ENCODE results near the gene DOK3.

DOK3 gene, protein sequence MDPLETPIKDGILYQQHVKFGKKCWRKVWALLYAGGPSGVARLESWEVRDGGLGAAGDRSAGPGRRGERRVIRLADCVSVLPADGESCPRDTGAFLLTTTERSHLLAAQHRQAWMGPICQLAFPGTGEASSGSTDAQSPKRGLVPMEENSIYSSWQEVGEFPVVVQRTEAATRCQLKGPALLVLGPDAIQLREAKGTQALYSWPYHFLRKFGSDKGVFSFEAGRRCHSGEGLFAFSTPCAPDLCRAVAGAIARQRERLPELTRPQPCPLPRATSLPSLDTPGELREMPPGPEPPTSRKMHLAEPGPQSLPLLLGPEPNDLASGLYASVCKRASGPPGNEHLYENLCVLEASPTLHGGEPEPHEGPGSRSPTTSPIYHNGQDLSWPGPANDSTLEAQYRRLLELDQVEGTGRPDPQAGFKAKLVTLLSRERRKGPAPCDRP

DNA sequence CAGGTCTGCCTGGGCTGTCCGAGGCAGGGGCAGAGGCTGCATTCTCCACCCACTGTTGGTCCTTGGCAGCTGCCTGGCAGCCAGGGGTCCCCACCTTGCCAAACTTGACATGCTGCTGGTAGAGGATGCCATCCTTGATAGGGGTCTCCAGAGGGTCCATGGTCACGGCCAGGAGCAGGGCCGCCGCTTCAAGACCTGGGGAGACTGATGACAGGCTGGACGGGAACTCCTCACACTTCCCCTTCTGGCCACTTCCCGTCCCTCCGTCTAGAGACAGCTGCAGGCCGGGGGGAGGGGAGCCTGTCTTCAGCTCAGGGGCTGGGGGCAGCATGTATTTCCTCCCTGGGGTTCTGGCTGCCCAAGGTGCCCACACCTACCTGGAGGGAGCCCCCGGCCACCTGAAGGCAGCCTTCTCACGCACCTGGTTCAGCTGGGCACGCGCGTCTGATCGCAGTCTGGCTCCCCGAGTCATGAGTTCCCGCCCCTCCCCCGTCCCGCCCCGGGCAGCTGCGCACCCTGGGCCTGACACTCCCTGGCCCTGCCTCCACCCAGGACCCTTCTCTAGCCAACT lies at the start of gene DOK3:
TSS of gene DOK3 (minus strand) at position 446 of the 571 bp plus-strand sequence. CDS start at position 160, 286 bp downstream.
- peak in 1 of 2 donors; percentile 7 for ATAC-seq

DNA sequence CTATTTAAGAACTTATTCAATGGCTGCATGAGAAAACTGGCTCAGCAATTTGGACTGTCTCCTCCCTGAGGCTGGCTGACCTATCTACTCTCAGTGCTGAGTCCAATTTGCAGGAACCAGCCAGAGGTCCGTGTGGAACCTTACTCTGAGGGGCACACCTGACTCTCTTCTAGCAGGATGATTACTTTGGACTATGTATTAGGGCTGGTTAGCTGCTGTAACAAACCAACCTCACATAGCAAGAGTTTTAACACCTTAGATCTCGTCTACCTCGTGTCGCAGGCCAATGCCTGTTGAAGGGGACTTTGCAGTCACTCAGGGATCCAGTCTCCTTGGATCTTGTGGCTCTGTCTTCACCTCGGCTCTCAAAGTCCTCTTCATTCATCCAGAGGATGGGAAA lies 48.2 kb upstream of the DOK3 start:
- ATAC-seq, result no peak

- ATAC-seq, result no peak
These were observed 47.5 kb upstream of the DOK3 start for GRCh38 chr5:177557041-177557647.

- no peak for ATAC-seq
These were observed 46.0 kb upstream of the DOK3 start for GRCh38 chr5:177555665-177556064.

DNA sequence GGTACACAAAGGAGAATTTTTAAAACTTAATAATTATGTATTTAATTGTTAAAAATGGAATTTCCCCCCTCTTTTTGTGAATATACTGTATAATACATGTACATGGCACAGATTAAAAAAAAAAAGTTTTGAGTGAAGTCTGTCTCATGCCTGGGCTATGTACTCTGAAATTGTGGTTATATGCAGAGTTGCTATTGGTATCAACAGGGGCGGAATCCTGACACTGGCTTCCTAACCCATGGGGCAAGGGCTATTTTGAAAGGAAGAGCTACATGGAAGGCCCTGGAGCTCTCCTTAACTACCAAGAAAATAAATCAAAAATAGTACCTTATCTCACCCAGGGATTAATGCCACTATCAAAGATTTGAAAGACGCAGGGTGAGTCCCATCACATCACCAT lies 45.6 kb upstream of the DOK3 start:
- ATAC-seq, result no peak

DNA sequence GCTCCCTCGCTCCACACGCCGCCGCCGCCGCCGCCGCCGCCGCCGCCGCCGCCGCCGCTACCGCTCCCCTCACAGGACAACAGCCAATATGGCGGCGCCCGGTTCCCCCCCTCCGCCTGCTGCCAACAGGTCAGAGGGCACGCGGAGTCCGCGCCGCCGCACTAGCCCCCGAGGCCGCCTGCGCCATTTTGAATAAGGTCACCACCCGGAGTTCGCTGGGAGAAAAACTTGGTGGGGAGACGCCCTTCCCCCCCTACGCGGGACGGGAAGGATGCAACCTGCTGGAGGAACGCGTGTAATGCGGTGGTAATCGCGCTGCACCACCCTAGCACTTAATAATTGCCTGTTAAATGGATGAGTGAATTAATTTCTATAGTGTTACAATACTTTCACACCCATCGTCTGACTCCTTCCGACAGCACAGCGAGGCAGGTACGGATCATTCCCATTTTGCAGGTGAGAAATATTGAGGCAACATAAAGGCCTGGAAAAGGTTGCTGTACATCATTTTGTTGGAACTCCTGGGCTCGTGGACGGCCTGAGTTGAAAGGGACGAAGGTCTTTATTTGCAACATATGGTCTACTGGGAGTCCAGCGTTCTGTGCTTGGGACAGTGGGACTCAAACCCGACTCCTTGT lies 45.0 kb upstream of the DOK3 start, which contains the start of gene FAM193B:
TSS of gene FAM193B (minus strand) at position 90 of the 638 bp plus-strand sequence. CDS start 105 bp downstream, outside the sequence.
- ATAC-seq, result peak; percentile 98

- ATAC-seq, result peak; percentile 46 to 51
These were observed 44.2 kb upstream of the DOK3 start for GRCh38 chr5:177553671-177554429.

DNA sequence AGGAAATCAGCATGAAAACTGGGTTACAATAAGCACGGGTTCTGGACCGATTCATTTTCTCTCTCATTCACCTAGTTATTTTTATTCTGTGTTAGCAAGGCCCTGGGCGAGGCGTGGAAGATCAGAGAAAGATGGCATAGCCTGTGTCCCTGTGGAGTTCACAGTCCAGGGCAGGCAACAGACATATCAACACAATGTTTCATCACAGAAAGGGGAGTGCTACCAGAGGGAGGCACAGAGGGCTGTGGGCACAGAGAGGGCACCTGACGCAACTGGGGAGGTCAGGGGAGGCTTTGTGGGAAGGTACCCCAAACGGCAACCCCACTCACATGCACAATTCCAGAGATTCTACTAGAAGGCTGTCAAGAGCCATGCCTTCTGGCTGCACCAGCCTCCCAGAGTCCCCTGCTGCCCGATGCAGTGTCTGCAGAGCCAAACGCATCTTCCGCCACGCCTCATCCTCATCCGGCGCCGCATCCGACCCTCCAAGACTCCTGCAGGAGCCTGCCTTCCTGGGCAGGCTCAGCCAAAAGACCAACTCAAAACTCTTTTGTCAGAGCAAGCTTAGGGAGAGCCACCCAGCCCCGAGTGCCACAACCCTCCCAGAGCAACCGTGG lies 43.3 kb upstream of the DOK3 start:
- no peak for ATAC-seq

DNA sequence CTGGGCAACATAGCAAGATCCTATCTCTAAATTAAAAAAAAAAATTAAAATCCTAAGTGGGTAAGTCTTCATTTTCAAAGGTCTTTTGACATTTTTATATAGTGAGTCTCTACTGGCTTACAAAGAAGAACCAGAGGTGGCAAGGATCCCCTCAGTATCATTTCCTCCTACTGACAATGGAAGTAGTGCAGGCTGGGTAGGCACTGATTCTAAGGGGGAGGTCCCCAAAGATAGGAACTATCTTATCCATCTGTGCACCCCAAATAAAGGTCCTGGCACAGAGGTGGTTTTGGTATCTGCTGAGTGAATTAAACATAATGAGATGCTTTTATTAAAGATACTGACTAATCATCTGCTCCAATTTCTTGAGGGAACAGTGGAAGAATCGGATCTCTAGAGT lies 40.5 kb upstream of the DOK3 start:
- ATAC-seq, result no peak

DNA sequence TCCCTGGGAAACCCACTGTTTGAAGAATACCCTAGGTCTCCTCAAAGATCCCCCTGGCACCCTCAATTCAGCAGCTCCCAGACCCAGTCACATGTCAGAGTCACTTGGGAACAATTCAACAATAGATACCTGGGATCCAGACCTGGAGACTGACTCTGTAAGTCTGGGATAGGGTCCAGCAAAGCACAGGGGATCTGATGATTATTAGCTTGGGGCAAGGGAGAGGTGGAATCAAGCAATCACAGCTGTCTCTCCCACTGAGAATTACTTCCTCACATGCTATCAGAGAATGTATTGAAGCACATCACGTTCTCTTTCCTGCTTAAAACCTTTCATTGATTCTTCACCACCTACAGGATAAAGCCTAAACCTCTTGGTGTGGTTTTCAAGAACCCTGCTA lies 38.9 kb upstream of the DOK3 start:
- no peak for ATAC-seq

DNA sequence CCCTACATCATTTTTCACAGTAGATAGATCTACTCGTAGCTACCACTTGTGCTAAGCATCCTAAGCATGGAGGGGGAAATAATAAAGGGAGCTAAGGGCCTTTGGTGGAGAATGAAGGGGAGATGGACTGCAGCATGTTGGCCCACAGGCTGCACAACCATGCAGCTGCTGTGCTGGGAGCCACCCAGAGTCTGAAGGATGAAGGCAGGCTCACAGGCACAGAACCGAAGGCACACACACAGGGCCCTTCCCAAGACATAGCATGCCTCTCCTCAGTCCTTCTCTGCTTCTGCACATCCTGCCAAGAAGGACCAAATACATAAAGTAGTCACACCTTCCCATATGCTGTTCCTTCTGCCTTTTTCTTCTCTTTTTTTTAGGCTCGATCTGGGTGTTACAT lies 38.1 kb upstream of the DOK3 start:
- no peak for ATAC-seq

DNA sequence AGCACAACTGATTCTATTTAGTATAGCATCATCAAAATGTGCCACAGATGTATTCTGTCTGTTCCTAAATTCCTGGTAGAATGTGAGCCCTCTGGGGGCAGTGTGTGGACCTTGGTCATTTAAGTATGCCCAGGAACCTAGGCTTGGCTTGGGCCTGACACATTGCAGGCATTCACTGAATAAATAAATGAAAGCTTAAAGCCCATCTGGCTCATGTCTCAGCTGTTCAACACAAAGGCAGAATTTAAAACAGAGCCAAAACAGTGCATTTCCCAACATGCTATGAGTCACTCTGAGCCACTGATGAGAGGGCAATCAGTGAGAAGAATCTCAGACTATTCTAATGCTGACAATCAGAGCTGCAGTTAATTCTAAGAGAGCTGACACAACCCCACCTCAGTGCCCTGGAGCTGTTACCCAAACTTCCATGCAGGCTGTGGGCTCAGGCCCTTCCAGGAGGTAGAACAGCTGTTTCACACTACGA lies 36.7 kb upstream of the DOK3 start:
- ATAC-seq, result peak; percentile 61 to 79

DNA sequence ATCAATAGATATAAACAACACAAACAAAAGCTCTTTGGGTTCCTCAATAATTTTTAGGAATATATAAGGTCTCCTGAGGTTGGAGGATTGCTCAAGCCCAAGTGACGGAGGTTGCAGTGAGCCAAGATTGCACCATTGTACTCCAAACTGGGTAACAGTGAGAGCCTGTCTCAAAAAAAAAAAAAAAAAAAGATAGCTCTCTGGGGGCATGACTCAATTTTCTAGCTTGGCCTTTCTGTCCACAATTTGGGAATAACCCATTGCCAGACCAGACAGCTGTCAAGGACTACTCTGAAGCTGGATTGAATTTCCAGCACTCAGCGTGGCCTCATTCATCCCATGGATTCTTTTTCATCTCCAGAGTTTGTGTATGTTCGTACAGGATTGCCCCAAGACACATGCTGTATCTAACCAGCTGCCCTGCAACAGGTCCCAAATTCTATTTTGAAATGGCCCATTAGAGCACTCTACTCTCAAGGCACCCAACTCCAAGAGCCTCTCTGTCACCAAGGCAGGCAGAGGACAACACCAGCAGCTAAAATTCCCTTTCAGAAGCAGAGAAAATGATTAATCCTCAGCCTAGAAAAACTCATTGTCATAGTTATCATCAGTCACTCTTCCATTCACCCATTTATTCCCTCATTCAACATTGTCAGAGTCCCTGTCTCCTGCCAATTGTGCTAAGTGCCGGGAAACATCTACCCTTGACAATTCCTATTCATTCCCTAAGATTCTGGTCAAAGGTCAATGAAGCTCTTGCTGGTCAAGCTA lies 36.0 kb upstream of the DOK3 start:
- ATAC-seq, result no peak

DNA sequence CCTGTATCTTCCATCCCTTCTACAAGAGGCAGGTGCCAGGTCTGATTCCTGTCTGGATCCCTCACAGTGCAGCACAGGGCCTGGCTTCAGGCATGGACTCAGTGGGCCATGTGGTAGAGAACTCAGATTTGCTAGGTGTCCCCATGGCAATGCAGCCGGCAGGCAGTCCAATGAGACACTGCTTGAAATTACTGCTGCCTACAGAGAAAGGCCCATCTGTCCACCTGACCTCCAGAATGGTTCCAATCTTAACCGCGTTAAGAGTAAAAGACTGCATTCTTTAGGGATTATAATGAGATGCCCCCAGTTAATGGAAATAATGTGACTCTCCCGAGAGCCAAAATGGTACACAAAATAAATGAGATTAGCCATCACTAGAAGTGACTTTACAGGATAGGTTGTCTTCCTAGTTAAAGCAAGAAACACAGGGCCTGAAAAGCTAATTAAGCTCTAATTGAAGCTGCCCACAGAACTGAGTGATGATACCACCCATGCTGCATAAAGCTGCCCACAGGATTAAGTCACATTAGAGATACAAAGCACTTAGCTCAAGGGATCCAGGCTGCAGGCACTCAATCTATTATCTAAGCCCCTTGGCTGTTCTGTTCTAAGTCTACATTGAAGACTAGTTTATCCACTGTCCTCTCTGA lies 33.3 kb upstream of the DOK3 start:
- no peak for ATAC-seq

- no peak for ATAC-seq
These were observed 30.8 kb upstream of the DOK3 start for GRCh38 chr5:177540438-177540837.

- no peak for ATAC-seq
These were observed 29.8 kb upstream of the DOK3 start for GRCh38 chr5:177539411-177539810.

- ATAC-seq, result no peak
These were observed 29.2 kb upstream of the DOK3 start for GRCh38 chr5:177538876-177539275.

DNA sequence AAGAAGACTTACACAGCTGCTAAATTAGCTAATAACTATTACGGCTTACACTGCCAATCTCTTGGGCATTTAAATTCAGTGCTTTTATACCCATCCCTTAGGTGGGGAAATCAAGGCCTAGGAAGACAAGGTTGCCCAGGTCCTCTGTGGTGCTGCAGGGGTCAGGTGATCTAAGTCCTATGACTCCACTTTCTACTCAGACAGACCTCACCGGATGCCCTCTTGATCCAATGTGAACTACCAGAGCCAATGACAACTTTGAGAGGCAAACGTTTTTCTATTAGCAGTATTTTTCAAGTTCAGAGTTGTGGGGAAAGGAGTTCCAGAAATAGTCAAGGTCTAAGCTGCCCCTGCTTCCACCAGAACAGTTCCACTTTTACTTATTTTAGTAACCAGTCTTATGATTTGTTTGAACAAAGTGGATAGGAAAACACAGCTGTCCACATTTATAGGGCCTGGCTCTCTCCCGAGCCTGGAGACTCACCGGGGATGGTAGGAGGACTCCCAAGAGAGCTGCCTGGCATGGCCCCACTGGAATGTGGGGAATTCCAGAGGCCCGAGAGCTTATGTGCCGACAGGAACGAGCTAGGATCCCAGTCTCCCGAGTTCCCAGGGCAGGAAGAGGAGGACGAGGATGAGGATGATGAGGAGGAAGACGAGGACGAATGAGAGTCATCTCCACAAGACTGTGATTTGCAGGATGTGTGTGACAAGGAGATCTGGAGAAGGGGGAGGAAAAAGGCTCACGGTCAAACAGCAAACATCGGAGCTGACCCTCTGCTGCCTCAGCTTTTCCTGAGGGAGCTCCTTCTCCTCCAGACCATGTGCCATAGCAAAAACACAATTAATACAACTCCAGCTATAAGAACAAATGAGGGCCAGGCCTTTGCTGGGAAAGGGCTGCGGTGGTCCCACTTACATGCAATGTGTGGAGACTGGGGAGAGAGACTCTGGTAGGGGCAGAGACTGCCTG lies 28.0 kb upstream of the DOK3 start:
- no peak for ATAC-seq

GRCh38 chr5:177536386-177536785 lies 26.8 kb upstream of the DOK3 start:
- ATAC-seq, result no peak

Measured in activated CD4-positive, CD25-positive, alpha-beta regulatory T cell treated with anti-CD3 and anti-CD28 coated beads, Interleukin-2, amount 50 U/mL, for 24 hours (primary cell).